K562 (cell line): Measurements from ENCODE around the gene VRK3. TPM values are rescaled to one million over a fixed set of nuclear protein-coding genes. Genes with fewer than 3 reads are reported as not detected.

Source experiments
- BRF1 ChIP-seq: IDR thresholded peaks from 3 replicates; pipeline ENCODE4 v1.6.1; 2011; ENCODE audit warnings: borderline replicate concordance, mild to moderate bottlenecking; ENCODE audit not compliant: insufficient read length; ENCODE audit errors: extremely low read depth
- CBX8 ChIP-seq: fragments of 200-600 bp; sonication (generic); IDR thresholded peaks from 2 replicates; pipeline ENCODE4 v1.6.1; 2012; ENCODE audit warnings: borderline replicate concordance, mixed run types, low read depth, mild to moderate bottlenecking, moderate library complexity, mixed read lengths, low read length, control low read depth, inconsistent platforms; ENCODE audit not compliant: poor library complexity, severe bottlenecking; ENCODE audit errors: extremely low read depth
- DNMT1 ChIP-seq: fragments of 450-650 bp; IDR thresholded peaks from 2 replicates; pipeline ENCODE4 v1.6.1; 2016; ENCODE audit warnings: antibody characterized with exemption, mild to moderate bottlenecking
- EP400 ChIP-seq: fragments of 450-650 bp; IDR thresholded peaks from 2 replicates; pipeline ENCODE4 v1.6.1; 2017; ENCODE audit warnings: antibody characterized with exemption, mild to moderate bottlenecking, moderate library complexity
- ESRRB ChIP-seq: fragments of 250-450 bp; sonication (Bioruptor Pico); IDR thresholded peaks from 2 replicates; pipeline ENCODE4 v1.5.0; 2020; ENCODE audit warnings: mild to moderate bottlenecking, moderate library complexity, borderline replicate concordance
- ETS2 ChIP-seq: IDR thresholded peaks from 2 replicates; pipeline ENCODE4 v1.6.1; 2016; ENCODE audit warnings: borderline replicate concordance, missing genetic modification characterization, mild to moderate bottlenecking, moderate library complexity, missing compliant biosample characterization; ENCODE audit not compliant: poor library complexity, severe bottlenecking
- HCFC1 ChIP-seq: IDR thresholded peaks from 2 replicates; pipeline ENCODE4 v1.6.1; 2012; ENCODE audit warnings: low read depth, low read length, improper control_type of control experiment
- HDAC3 ChIP-seq: fragments of 450-650 bp; IDR thresholded peaks from 2 replicates; pipeline ENCODE4 v1.6.1; 2018; ENCODE audit warnings: borderline replicate concordance, mild to moderate bottlenecking, moderate library complexity; ENCODE audit not compliant: partially characterized antibody
- HNRNPK ChIP-seq: fragments of 200-400 bp; formaldehyde crosslinking; IDR thresholded peaks from one replicate; pipeline ENCODE4 v1.6.1; 2018; ENCODE audit warnings: mild to moderate bottlenecking, low read depth, low read length; ENCODE audit not compliant: poor library complexity, severe bottlenecking
- JUNB ChIP-seq: fragments of 450-650 bp; formaldehyde crosslinking; conservative IDR thresholded peaks from 2 replicates; pipeline ENCODE4 v1.4.0; 2020; ENCODE audit warnings: mild to moderate bottlenecking
- MTA3 ChIP-seq: fragments of 450-650 bp; formaldehyde crosslinking; IDR thresholded peaks from 2 replicates; pipeline ENCODE4 v1.6.1; 2017; ENCODE audit warnings: mild to moderate bottlenecking, borderline replicate concordance
- NRF1 ChIP-seq, 2 experiments: fragments of 450-650 bp; IDR thresholded peaks in 1 of 2; conservative IDR thresholded peaks in 1 of 2; 2 replicates each; pipeline ENCODE4 v1.6.1; 2014; ENCODE audit warnings: mild to moderate bottlenecking in 2 of 2
- RBM22 ChIP-seq: fragments of 200-400 bp; formaldehyde crosslinking; IDR thresholded peaks from 2 replicates; pipeline ENCODE4 v1.6.1; 2018; ENCODE audit warnings: low read length, low read depth; ENCODE audit not compliant: poor library complexity, severe bottlenecking
- RBM39 ChIP-seq: fragments of 200-400 bp; formaldehyde crosslinking; optimal IDR thresholded peaks from 2 replicates; pipeline ENCODE3; 2018; ENCODE audit warnings: low read depth, low read length
- TARDBP ChIP-seq: fragments of 450-650 bp; IDR thresholded peaks from 2 replicates; pipeline ENCODE4 v1.6.1; 2016
- THRAP3 ChIP-seq: fragments of 450-650 bp; IDR thresholded peaks from 2 replicates; pipeline ENCODE4 v1.6.1; 2016; ENCODE audit warnings: mild to moderate bottlenecking, inconsistent platforms, borderline replicate concordance
- TSC22D4 ChIP-seq: fragments of 450-650 bp; IDR thresholded peaks from 2 replicates; pipeline ENCODE4 v1.6.1; 2016; ENCODE audit warnings: missing genetic modification characterization, missing biosample characterization, control low read depth
- XRCC4 ChIP-seq: IDR thresholded peaks from one replicate; pipeline ENCODE4 v1.6.1; 2011; ENCODE audit not compliant: insufficient read depth, insufficient read length; ENCODE audit errors: extremely low read depth
- ZNF655 ChIP-seq: fragments of 250-450 bp; sonication (Bioruptor Pico); IDR thresholded peaks from 2 replicates; pipeline ENCODE4 v1.5.0; 2021
- ZNF75A ChIP-seq: fragments of 450-650 bp; formaldehyde crosslinking; IDR thresholded peaks from 2 replicates; pipeline ENCODE4 v1.4.0; 2020; ENCODE audit warnings: mild to moderate bottlenecking
- ZNF766 ChIP-seq: fragments of 200-800 bp; sonication (Bioruptor generic); conservative IDR thresholded peaks from 2 replicates; pipeline ENCODE4 v1.6.1; 2016; ENCODE audit warnings: missing genetic modification characterization, missing compliant biosample characterization
- ZSCAN32 ChIP-seq: fragments of 450-650 bp; formaldehyde crosslinking; IDR thresholded peaks from 2 replicates; pipeline ENCODE4 v1.4.0; 2020; ENCODE audit warnings: mild to moderate bottlenecking, moderate library complexity
- polyA plus RNA-seq, 8 experiments: library from polyadenylated mRNA; depleted of rRNA in 4 of 8; stranded (reverse) in 5 of 8; unstranded in 3 of 8; fragments of >200 nt; fragmentation: Nextera tagmentation in 2 of 8; fragmentation: Illumina TruSeq in 1 of 8; extraction: Ambion mirVana in 2 of 8; extraction: Trizol in 1 of 8; gene quantifications; 2 replicates each; pipeline versions ENCODE4 v1.2.1 to v1.2.3, GENCODE V29; 2011 to 2014; ENCODE audit warnings: inconsistent platforms in 1 of 8, missing spikeins in 1 of 8
- total RNA-seq, 7 experiments: library from RNA; depleted of rRNA in 6 of 7; stranded (reverse); fragments of >200 nt in 6 of 7; fragmentation: Illumina TruSeq in 2 of 7; extraction: Trizol in 2 of 7; gene quantifications; 2 replicates each; pipeline versions ENCODE4 v1.2.1 to v1.2.3, GENCODE V29; 2011 to 2021; ENCODE audit warnings: low replicate concordance in 1 of 7
- TF ChIP-seq, protein P1 (sequence below): fragments of 450-650 bp; conservative IDR thresholded peaks from 2 replicates; pipeline ENCODE4 v1.6.1; 2016; ENCODE audit warnings: missing genetic modification characterization, low read depth, mild to moderate bottlenecking, missing compliant biosample characterization, moderate library complexity
- TF ChIP-seq, protein P2 (sequence below): sonication (generic); formaldehyde crosslinking; IDR thresholded peaks from 2 replicates; pipeline ENCODE4 v1.9.0; 2022; ENCODE audit warnings: mild to moderate bottlenecking, missing genetic modification reagents
- TF ChIP-seq, protein P3 (sequence below), 2 experiments: IDR thresholded peaks; 2 replicates each; pipeline ENCODE4 v1.6.1; 2011; ENCODE audit warnings: borderline replicate concordance in 1 of 2, control low read depth in 1 of 2, low read depth in 1 of 2, low read length in 1 of 2, mild to moderate bottlenecking in 1 of 2, mixed read lengths in 1 of 2, moderate library complexity in 1 of 2; ENCODE audit not compliant: insufficient read depth in 1 of 2, insufficient read length in 1 of 2, poor library complexity in 1 of 2, severe bottlenecking in 1 of 2; ENCODE audit errors: extremely low read depth in 1 of 2

VRK3 gene
- total and polyA plus RNA-seq, 9 of the 15 experiments (the other 6 are each of a cell fraction or from before 2014, with no cell fraction given): 25.6 to 94.3 (median 42.9) TPM

DNA sequence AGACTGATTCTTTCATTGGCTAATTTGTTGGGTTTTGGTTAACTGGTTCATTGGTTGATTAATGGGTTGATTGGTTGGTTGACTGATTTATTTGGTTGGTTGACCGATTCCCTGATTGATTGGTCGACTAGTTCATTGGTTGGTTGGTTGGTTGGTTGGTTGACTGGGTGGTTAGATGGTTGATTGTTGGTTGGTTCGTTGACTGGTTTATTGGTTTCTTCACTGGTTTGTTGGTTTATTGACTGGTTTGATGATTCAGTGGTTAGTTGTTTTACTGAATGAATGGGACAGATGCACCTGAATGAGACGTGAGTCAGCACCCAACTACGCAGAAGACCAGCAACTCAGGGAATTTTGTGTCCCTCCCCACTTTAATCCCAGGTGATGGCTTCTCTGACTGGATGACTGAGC lies 93.1 kb downstream of the VRK3 start (continued):
- TF ChIP-seq, protein P1, sequence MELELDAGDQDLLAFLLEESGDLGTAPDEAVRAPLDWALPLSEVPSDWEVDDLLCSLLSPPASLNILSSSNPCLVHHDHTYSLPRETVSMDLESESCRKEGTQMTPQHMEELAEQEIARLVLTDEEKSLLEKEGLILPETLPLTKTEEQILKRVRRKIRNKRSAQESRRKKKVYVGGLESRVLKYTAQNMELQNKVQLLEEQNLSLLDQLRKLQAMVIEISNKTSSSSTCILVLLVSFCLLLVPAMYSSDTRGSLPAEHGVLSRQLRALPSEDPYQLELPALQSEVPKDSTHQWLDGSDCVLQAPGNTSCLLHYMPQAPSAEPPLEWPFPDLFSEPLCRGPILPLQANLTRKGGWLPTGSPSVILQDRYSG (tag): no peak
- TF ChIP-seq CBX8: no peak
- 0 out of 2 replicates have a peak, but pooled peaks have one; percentile 32 for TF ChIP-seq DNMT1
- peak; percentile 75; the same call in 1 of the 2 replicates for TF ChIP-seq TSC22D4
- TF ChIP-seq, protein P2, sequence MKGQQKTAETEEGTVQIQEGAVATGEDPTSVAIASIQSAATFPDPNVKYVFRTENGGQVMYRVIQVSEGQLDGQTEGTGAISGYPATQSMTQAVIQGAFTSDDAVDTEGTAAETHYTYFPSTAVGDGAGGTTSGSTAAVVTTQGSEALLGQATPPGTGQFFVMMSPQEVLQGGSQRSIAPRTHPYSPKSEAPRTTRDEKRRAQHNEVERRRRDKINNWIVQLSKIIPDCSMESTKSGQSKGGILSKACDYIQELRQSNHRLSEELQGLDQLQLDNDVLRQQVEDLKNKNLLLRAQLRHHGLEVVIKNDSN (CRISPR knock-in tag): no peak
- no peak for TF ChIP-seq RBM22
- TF ChIP-seq BRF1: no peak
- TF ChIP-seq ZNF655 (CRISPR knock-in tag): no peak
- no peak for TF ChIP-seq HCFC1
- TF ChIP-seq ZSCAN32 (CRISPR knock-in tag): no peak
- no peak for TF ChIP-seq ETS2
- no peak for TF ChIP-seq MTA3
- no peak for TF ChIP-seq HDAC3
- TF ChIP-seq THRAP3: no peak
- TF ChIP-seq, protein P3, sequence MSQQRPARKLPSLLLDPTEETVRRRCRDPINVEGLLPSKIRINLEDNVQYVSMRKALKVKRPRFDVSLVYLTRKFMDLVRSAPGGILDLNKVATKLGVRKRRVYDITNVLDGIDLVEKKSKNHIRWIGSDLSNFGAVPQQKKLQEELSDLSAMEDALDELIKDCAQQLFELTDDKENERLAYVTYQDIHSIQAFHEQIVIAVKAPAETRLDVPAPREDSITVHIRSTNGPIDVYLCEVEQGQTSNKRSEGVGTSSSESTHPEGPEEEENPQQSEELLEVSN (IDR thresholded peaks at IDR 0.05; ENCODE audit: borderline replicate concordance in 1 of 2, extremely low read depth in 1 of 2, insufficient read depth in 1 of 2, insufficient read length in 1 of 2, low read depth in 1 of 2, low read length in 1 of 2, poor library complexity in 1 of 2, severe bottlenecking in 1 of 2): no peak
- TF ChIP-seq EP400: no peak
- TF ChIP-seq ZNF766: no peak
- TF ChIP-seq HNRNPK: no peak
- no peak for TF ChIP-seq NRF1 (conservative IDR thresholded peaks at IDR 0.05 in 1 of 2, IDR thresholded peaks at IDR 0.05 in 1 of 2)
- TF ChIP-seq RBM39: no peak
- TF ChIP-seq TARDBP: peak; percentile 93
- no peak for TF ChIP-seq JUNB (CRISPR knock-in tag)
- no peak for TF ChIP-seq XRCC4
- TF ChIP-seq ZNF75A (CRISPR knock-in tag): no peak
- TF ChIP-seq ESRRB: no peak
